Ishikawa (cell line): ENCODE data around the gene PYCARD.

Experiments used
- CEBPB ChIP-seq: IDR thresholded peaks from 2 replicates; pipeline ENCODE4 v1.6.1; 2012
- CREB1 ChIP-seq: IDR thresholded peaks from 2 replicates; pipeline ENCODE4 v1.6.1; 2012; ENCODE audit warnings: low read depth
- EGR1 ChIP-seq: IDR thresholded peaks from 2 replicates; pipeline ENCODE4 v1.6.1; 2012
- EP300 ChIP-seq: IDR thresholded peaks from 2 replicates; pipeline ENCODE4 v1.6.1; 2012; ENCODE audit warnings: borderline replicate concordance
- FOXM1 ChIP-seq: IDR thresholded peaks from 2 replicates; pipeline ENCODE4 v1.6.1; 2012; ENCODE audit warnings: low read depth, borderline replicate concordance
- NFIC ChIP-seq: IDR thresholded peaks from 2 replicates; pipeline ENCODE4 v1.6.1; 2012
- RAD21 ChIP-seq: IDR thresholded peaks from 2 replicates; pipeline ENCODE4 v1.6.1; 2012; ENCODE audit warnings: low read depth
- TAF1 ChIP-seq: IDR thresholded peaks from 2 replicates; pipeline ENCODE4 v1.6.1; 2012; ENCODE audit warnings: low read depth, mild to moderate bottlenecking
- TCF12 ChIP-seq: IDR thresholded peaks from 2 replicates; pipeline ENCODE4 v1.6.1; 2012; ENCODE audit warnings: low read depth
- TEAD4 ChIP-seq: IDR thresholded peaks from 2 replicates; pipeline ENCODE4 v1.6.1; 2012
- YY1 ChIP-seq: IDR thresholded peaks from 2 replicates; pipeline ENCODE4 v1.6.1; 2012; ENCODE audit warnings: low read depth
- ZBTB7A ChIP-seq: IDR thresholded peaks from 2 replicates; pipeline ENCODE4 v1.6.1; 2012; ENCODE audit warnings: low read depth
- TF ChIP-seq, protein P1 (sequence below): IDR thresholded peaks from 2 replicates; pipeline ENCODE4 v1.6.1; 2012; ENCODE audit warnings: low read depth, mild to moderate bottlenecking
- TF ChIP-seq, protein P2 (sequence below): IDR thresholded peaks from 2 replicates; pipeline ENCODE4 v1.6.1; 2012
- TF ChIP-seq, protein P3 (sequence below): IDR thresholded peaks from 2 replicates; pipeline ENCODE4 v1.6.1; 2012

The PYCARD gene

DNA sequence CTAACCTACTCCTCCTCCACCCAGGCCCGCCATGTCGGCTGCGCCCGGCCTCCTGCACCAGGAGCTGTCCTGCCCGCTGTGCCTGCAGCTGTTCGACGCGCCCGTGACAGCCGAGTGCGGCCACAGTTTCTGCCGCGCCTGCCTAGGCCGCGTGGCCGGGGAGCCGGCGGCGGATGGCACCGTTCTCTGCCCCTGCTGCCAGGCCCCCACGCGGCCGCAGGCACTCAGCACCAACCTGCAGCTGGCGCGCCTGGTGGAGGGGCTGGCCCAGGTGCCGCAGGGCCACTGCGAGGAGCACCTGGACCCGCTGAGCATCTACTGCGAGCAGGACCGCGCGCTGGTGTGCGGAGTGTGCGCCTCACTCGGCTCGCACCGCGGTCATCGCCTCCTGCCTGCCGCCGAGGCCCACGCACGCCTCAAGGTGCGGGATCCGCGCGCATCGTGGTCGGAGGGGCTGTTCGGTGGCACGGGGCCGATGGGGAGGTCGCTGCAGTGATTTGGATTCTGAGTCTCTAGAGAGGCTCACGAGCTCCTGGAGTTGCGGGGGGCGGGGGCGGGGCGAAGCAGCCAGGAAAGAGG, 12.2 kb upstream of the PYCARD start:
- TF ChIP-seq TCF12 (no peak), CREB1 (no peak), EGR1 (no peak), EP300 (no peak), TEAD4 (no peak), NFIC (no peak), FOXM1 (no peak)
- TF ChIP-seq, protein P1, sequence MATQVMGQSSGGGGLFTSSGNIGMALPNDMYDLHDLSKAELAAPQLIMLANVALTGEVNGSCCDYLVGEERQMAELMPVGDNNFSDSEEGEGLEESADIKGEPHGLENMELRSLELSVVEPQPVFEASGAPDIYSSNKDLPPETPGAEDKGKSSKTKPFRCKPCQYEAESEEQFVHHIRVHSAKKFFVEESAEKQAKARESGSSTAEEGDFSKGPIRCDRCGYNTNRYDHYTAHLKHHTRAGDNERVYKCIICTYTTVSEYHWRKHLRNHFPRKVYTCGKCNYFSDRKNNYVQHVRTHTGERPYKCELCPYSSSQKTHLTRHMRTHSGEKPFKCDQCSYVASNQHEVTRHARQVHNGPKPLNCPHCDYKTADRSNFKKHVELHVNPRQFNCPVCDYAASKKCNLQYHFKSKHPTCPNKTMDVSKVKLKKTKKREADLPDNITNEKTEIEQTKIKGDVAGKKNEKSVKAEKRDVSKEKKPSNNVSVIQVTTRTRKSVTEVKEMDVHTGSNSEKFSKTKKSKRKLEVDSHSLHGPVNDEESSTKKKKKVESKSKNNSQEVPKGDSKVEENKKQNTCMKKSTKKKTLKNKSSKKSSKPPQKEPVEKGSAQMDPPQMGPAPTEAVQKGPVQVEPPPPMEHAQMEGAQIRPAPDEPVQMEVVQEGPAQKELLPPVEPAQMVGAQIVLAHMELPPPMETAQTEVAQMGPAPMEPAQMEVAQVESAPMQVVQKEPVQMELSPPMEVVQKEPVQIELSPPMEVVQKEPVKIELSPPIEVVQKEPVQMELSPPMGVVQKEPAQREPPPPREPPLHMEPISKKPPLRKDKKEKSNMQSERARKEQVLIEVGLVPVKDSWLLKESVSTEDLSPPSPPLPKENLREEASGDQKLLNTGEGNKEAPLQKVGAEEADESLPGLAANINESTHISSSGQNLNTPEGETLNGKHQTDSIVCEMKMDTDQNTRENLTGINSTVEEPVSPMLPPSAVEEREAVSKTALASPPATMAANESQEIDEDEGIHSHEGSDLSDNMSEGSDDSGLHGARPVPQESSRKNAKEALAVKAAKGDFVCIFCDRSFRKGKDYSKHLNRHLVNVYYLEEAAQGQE: no peak
- TF ChIP-seq, protein P2, sequence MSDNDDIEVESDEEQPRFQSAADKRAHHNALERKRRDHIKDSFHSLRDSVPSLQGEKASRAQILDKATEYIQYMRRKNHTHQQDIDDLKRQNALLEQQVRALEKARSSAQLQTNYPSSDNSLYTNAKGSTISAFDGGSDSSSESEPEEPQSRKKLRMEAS: no peak
- TF ChIP-seq, protein P3, sequence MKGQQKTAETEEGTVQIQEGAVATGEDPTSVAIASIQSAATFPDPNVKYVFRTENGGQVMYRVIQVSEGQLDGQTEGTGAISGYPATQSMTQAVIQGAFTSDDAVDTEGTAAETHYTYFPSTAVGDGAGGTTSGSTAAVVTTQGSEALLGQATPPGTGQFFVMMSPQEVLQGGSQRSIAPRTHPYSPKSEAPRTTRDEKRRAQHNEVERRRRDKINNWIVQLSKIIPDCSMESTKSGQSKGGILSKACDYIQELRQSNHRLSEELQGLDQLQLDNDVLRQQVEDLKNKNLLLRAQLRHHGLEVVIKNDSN: no peak

DNA sequence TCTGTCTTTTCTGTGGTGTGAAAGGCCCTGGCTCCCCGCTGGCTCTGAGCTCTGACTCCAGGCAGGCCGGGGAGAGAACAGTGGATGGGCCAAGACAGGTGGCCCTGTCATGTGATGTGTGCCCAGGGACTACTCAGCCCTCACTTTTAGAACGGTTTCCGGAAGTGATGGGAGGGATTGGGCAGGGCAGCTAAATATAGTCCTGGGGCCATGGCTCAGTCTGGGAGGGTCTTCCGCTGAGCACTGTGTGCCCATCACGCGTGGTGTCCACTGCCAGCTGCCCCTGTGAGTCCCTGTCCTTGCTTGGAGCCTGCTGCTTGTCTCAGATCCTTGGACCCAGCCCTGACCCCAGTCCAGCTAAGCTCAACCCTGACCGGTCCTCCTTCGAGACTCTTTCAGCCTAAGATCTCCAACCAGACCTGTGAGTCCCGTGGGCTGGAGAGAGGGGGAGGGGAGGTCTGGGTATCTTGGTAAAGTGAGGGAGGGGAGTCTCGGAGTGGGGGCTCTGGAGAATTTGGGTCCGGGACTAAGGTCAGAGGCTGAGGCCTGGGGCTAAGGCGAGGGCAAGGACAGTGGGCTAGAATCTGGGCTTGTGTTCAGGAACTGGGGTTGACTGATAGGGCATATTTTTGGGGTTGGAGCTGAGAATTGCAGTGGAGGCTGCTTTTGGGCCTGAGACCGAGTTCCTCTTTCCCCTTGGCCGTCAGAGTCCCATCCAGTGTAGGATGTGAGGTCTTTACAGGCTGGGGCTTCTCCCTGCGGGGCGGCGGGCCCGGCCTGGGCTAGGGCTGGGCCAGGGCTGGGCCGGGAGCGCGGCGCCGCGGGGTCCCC, 11.5 kb upstream of the PYCARD start, which contains the start of gene TRIM72:
Gene TRIM72, plus strand, starts transcription at position 243 of the 831 bp plus-strand sequence. CDS start 620 bp downstream, outside the sequence.
- TF ChIP-seq TEAD4 (no peak), NFIC (no peak), EGR1 (no peak), CEBPB (no peak), RAD21 (no peak), EP300 (no peak), FOXM1 (no peak), ZBTB7A (no peak), CREB1 (no peak), TCF12 (no peak), YY1 (no peak), TAF1 (no peak)
- TF ChIP-seq, protein P1: no peak
- TF ChIP-seq, protein P3: no peak

DNA sequence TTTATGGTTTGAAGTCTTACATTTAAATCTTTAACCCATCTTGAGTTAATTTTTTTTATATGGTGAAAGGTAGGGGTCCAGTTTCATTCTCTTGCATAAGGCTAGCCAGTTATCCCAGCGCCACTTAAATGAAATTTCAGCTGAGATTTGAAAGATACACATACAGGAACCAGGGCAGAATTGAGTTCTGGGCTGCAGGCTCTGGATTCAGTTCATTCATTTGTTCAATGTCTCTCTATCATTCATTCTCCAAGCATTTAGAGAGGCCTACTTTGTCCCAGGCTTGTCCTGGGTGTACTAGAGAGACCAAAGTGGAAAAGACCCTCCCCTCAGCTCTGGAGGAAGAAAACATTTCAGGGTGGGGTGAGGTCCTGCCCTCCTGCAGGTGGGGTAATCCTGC, 10.8 kb upstream of the PYCARD start:
- TF ChIP-seq ZBTB7A (no peak), NFIC (no peak), TEAD4 (no peak), YY1 (no peak), TAF1 (no peak), EGR1 (no peak)

DNA sequence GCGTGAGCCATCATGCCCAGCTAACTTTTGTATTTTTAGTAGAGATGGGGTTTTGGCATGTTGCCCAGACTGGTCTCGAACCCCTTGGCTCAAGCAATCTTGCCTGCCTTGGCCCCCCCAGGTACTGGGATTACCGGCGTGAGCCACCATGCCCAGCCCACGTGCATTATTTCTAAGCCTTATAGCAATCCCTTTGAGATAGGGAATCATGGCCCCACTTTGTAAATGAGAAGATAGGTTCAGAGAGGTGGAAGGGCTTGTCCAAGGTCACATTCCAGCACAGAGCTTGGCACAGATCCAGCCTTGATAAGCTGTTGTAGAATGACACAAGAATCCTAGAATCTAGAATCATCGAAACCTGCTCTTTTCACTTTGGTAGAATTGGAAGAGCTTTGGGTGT, 4.2 kb upstream of the PYCARD start:
- no peak for TF ChIP-seq CREB1
- peak; percentile 52 for TF ChIP-seq NFIC

DNA sequence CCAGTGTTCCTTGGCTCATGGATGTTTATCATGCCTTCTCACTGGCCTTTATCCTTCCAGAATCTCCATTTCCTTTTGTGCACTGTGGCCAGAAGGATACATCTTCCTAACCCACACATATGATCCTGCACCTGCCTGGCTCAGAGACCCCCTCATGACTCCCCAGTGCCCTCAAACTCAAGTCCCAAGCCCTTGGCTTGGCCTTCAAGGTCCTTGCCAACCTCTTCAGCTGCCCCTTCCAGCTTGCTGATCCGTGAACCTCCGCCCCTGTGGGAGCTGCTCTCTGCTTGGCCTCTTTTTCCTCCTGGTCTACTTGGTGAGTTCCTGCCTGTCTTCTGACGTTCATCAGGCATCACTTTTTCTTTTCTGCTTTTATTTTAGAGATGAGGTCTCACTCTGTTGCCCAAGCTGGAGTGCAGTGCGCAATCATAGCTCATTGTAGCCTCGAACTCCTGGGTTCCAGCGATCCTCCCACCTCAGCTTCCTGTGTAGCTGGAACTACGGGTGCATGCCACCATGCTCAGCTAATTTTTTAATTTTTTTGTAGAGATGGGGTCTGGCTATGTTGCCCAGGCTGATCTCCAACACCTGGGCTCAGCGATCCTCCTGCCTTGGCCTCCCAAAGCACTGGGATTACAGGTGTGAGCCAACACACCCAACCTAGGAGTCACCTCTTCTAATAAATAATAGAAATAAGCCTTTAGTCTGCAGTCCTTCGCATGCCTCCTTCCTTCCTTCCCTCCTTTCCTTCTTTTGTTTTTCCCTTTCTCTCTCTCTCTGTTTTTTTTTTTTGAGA, 2.5 kb upstream of the PYCARD start:
- TF ChIP-seq CREB1: no peak
- no peak for TF ChIP-seq TAF1
- TF ChIP-seq NFIC: no peak
- TF ChIP-seq, protein P2: no peak
- TF ChIP-seq, protein P1: no peak
- TF ChIP-seq TEAD4: no peak
- TF ChIP-seq YY1: no peak
- no peak for TF ChIP-seq EP300
- no peak for TF ChIP-seq RAD21
